Hematopoietic multipotent progenitor cell treated with erythropoietin and hydrocortisone succinate and interleukin-3 and kit ligand, for 4 days (in vitro differentiated cells): ENCODE results near the gene SLK.

Experiments used
- DNase-seq: peaks from one replicate; pipeline ENCODE4 v3.0.0-alpha.2; 2015

SLK gene

GRCh38 chr10:103991393-103992128 is 24.6 kb downstream of the SLK start:
- no peak for DNase-seq

GRCh38 chr10:103995134-103995533 is 28.2 kb downstream of the SLK start:
- no peak for DNase-seq

- DNase-seq = no peak
Measured at GRCh38 chr10:103998805-103999204, 31.9 kb downstream of the SLK start.

GRCh38 chr10:104002911-104003310 is 36.0 kb downstream of the SLK start:
- no peak for DNase-seq

- no peak for DNase-seq
Measured at GRCh38 chr10:104005172-104005863, 38.4 kb downstream of the SLK start.

- no peak for DNase-seq
Measured at GRCh38 chr10:104011904-104012303, 45.0 kb downstream of the SLK start.

- no peak for DNase-seq
Measured at GRCh38 chr10:104013489-104013888, 46.5 kb downstream of the SLK start.

- no peak for DNase-seq
Measured at GRCh38 chr10:104014176-104014575, 47.2 kb downstream of the SLK start.

GRCh38 chr10:104016661-104017060 is 49.7 kb downstream of the SLK start:
- DNase-seq = no peak

GRCh38 chr10:104018471-104018870 is 51.5 kb downstream of the SLK start:
- no peak for DNase-seq

- DNase-seq = no peak
Measured at GRCh38 chr10:104020020-104020419, 53.1 kb downstream of the SLK start.

- DNase-seq = no peak
Measured at GRCh38 chr10:104021246-104021645, 54.3 kb downstream of the SLK start.

GRCh38 chr10:104022026-104022425 is 55.1 kb downstream of the SLK start:
- no peak for DNase-seq

- no peak for DNase-seq
Measured at GRCh38 chr10:104025524-104025923, 58.6 kb downstream of the SLK start.

- DNase-seq = no peak
Measured at GRCh38 chr10:104026762-104027161, 59.8 kb downstream of the SLK start.

GRCh38 chr10:104028146-104028545 is 61.2 kb downstream of the SLK start:
- DNase-seq = peak; percentile 62

GRCh38 chr10:104028823-104029520 is 62.0 kb downstream of the SLK start:
- DNase-seq = no peak

- no peak for DNase-seq
Measured at GRCh38 chr10:104029521-104029860, 62.6 kb downstream of the SLK start.

GRCh38 chr10:104031631-104032030 is 64.7 kb downstream of the SLK start:
- no peak for DNase-seq

GRCh38 chr10:104032144-104032775 is 65.3 kb downstream of the SLK start:
- DNase-seq = no peak

GRCh38 chr10:104033401-104033930 is 66.5 kb downstream of the SLK start:
- no peak for DNase-seq

- no peak for DNase-seq
Measured at GRCh38 chr10:104033966-104034365, 67.0 kb downstream of the SLK start.
